Spleen (tissue), 11 donors: ENCODE measurements around the gene CHRM3. TPM values are rescaled to one million over a fixed set of nuclear protein-coding genes. Genes with fewer than 3 reads are reported as not detected.

Source experiments
- DNase-seq: peaks from one replicate; pipeline ENCODE4 v3.0.0-alpha.2; 2020
- H3K27ac ChIP-seq, 8 donors: fragments of 200-600 bp; sonication (generic) in 7 of 8; 1 replicate in 4 of 8; 2 replicates in 4 of 8; pipeline versions ENCODE4 v1.5.0 to v1.8.0; 2016 to 2021; ENCODE audit warnings: inconsistent platforms in 4 of 8, mild to moderate bottlenecking in 4 of 8, moderate library complexity in 1 of 8
- H3K27me3 ChIP-seq, 7 donors: fragments of 200-600 bp; sonication (generic) in 6 of 7; replicated peaks in 1 of 7; 1 replicate in 4 of 7; 2 replicates in 3 of 7; pipeline versions ENCODE4 v1.5.0 to v1.8.0; 2016 to 2021; ENCODE audit warnings: inconsistent platforms in 3 of 7, mild to moderate bottlenecking in 1 of 7
- H3K36me3 ChIP-seq, 6 donors: fragments of 200-600 bp; sonication (generic) in 5 of 6; 1 replicate in 4 of 6; 2 replicates in 2 of 6; pipeline versions ENCODE4 v1.5.0 to v1.8.0; 2016 to 2021; ENCODE audit warnings: inconsistent platforms in 2 of 6
- H3K4me1 ChIP-seq, 6 donors: fragments of 200-600 bp; sonication (generic) in 5 of 6; 1 replicate in 3 of 6; 2 replicates in 3 of 6; pipeline versions ENCODE4 v1.5.0 to v1.8.0; 2016 to 2021; ENCODE audit warnings: inconsistent platforms in 3 of 6
- H3K4me3 ChIP-seq, 8 donors: fragments of 200-600 bp; sonication (generic) in 7 of 8; 1 replicate in 4 of 8; 2 replicates in 4 of 8; pipeline versions ENCODE4 v1.5.0 to v1.8.0; 2016 to 2021; ENCODE audit warnings: inconsistent platforms in 4 of 8, mild to moderate bottlenecking in 4 of 8, moderate library complexity in 2 of 8
- H3K9me3 ChIP-seq, 8 donors: fragments of 200-600 bp; sonication (generic) in 7 of 8; 1 replicate in 4 of 8; 2 replicates in 4 of 8; pipeline versions ENCODE4 v1.5.0 to v1.8.0; 2016 to 2021; ENCODE audit warnings: inconsistent platforms in 4 of 8
- POLR2A ChIP-seq, 3 donors: fragments of 450-650 bp; IDR thresholded peaks; one replicate each; pipeline ENCODE4 v1.5.1; 2017; ENCODE audit warnings: antibody characterized with exemption in 3 of 3, mild to moderate bottlenecking in 1 of 3
- POLR2AphosphoS5 ChIP-seq, 3 donors: sonication (generic); formaldehyde crosslinking; IDR thresholded peaks; one replicate each; pipeline ENCODE4 v1.5.1; 2017; ENCODE audit warnings: antibody characterized with exemption in 3 of 3
- WGBS, 5 donors: extraction: QIAGEN DNeasy Blood & Tissue Kit in 3 of 5; methylation state at CpG; one replicate each; pipeline versions ENCODE4 v1.1.5 to v1.1.7; 2013 to 2018; 5-methylcytosine and 5-hydroxymethylcytosine counted together
- intact Hi-C: fragments of 100-400 bp; cut with DNase I; formaldehyde crosslinking; loops from one replicate; pipeline ENCODE4 v1.15.0; 2023; ENCODE audit warnings: low total_unique reads
- polyA plus RNA-seq, 3 donors: library from polyadenylated mRNA; stranded (reverse); fragments of 200-250 nt; gene quantifications; one replicate each; pipeline ENCODE4 v1.2.1, GENCODE V29; 2013
- total RNA-seq, 7 donors: library from RNA; depleted of rRNA in 3 of 7; stranded (reverse); fragments of >200 nt in 3 of 7; fragmentation: NEBNext Ultra II Directional in 4 of 7; extraction: Animal tissue kit (Norgen Biotek cat#: 25700) in 4 of 7; gene quantifications; one replicate each; pipeline versions ENCODE4 v1.1.0 to v1.2.1, GENCODE V29; 2016 to 2021
- TF ChIP-seq, protein P1 (sequence below), 11 experiments: fragments of 200-600 bp in 7 of 11; fragments of 450-650 bp in 4 of 11; sonication (generic) in 4 of 11; IDR thresholded peaks in 8 of 11; conservative IDR thresholded peaks in 3 of 11; 1 replicate in 7 of 11; 2 replicates in 4 of 11; pipeline versions ENCODE4 v1.4.0 to v1.8.0; 2016 to 2021; ENCODE audit warnings: antibody characterized with exemption in 11 of 11, inconsistent platforms in 4 of 11, mild to moderate bottlenecking in 1 of 11
- donor health status: healthy with polysubstance abuse.
- donor health status: DM: no; HTN: no; CAD: no; lungs with moderate emphysema.
- donor health status: DM: no; HTN: no; CAD: no.
- donor health status: Bipolar disorder and iron deficiency.
- donor health status: healthy.
- donor health status: DM: no; HTN: no; CAD: no.
- donor health status: DM: yes; HTN: yes; CAD: no.

CHRM3 gene
- total and polyA plus RNA-seq, 10 donors = 0.13 to 12.5 (median 3.0) TPM

DNA sequence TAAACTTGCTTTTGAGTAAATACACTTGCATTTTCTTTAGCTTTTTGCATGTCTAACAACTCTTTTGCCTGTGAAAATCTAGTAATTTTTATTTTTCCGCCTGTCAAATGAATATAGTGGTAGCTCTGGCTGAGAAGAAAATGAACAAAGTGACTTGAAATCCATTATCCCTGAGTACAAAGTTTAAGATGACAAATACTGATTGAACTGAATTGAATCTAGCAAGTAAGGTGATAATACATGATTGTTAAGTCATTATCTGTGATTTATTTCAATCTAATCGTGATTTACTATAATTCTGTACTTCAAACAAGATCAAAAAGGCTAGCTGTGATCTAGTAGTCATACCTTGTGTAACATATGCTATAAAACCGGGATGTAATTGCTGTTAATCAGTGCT is 42.8 kb downstream of the CHRM3 start:
- intact Hi-C loops = no loop called here
- TF ChIP-seq POLR2AphosphoS5 (IDR thresholded peaks at IDR 0.05) = no peak
- TF ChIP-seq, protein P1, sequence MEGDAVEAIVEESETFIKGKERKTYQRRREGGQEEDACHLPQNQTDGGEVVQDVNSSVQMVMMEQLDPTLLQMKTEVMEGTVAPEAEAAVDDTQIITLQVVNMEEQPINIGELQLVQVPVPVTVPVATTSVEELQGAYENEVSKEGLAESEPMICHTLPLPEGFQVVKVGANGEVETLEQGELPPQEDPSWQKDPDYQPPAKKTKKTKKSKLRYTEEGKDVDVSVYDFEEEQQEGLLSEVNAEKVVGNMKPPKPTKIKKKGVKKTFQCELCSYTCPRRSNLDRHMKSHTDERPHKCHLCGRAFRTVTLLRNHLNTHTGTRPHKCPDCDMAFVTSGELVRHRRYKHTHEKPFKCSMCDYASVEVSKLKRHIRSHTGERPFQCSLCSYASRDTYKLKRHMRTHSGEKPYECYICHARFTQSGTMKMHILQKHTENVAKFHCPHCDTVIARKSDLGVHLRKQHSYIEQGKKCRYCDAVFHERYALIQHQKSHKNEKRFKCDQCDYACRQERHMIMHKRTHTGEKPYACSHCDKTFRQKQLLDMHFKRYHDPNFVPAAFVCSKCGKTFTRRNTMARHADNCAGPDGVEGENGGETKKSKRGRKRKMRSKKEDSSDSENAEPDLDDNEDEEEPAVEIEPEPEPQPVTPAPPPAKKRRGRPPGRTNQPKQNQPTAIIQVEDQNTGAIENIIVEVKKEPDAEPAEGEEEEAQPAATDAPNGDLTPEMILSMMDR (IDR thresholded peaks at IDR 0.05 in 8 of 11, conservative IDR thresholded peaks at IDR 0.05 in 3 of 11) = no peak
- no peak for TF ChIP-seq POLR2A (IDR thresholded peaks at IDR 0.05)
- WGBS, 5 donors = 69 to 91% (median 80%) methylated on average over 3 of the region's 3 CpGs

DNA sequence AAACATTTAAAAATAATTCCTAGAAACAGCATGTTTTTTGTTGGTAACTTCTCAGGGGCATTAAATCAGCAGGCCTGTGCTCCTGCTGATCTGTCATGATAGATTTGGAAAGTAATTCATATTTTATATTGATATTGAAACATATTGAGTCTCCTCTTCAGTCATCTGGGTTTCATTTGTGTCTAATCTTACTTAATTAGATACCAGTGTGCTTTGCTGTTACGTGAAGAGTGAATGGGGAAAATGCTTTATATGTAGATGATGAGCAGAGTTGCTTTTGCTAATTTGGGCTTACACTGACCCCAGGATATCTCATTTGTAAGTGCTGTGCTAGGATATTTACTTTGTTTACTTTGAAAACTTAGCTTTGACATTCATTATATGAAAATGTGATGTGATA is 45.9 kb downstream of the CHRM3 start:
- whole genome bisulfite sequencing, 5 donors = 76 to 94% (median 82%) methylated on average over 1 of the region's 1 CpG
- H3K4me1 ChIP-seq = no peaks in the 10 kb centered on the region
- TF ChIP-seq POLR2AphosphoS5 (IDR thresholded peaks at IDR 0.05) = no peak
- no peak for TF ChIP-seq POLR2A (IDR thresholded peaks at IDR 0.05)
- TF ChIP-seq, protein P1 (IDR thresholded peaks at IDR 0.05 in 8 of 11, conservative IDR thresholded peaks at IDR 0.05 in 3 of 11) = no peak
- H3K27me3 ChIP-seq = no peaks in the 10 kb centered on the region
- no peak overlapping the region for H3K27ac ChIP-seq
- no peak for DNase-seq
- intact Hi-C loops = no loop called here
- no peaks in the 10 kb centered on the region for H3K9me3 ChIP-seq
- H3K4me3 ChIP-seq = no peak overlapping the region
- no peaks in the 10 kb centered on the region for H3K36me3 ChIP-seq

More for the DNA sequence above, 42.8 kb downstream of the CHRM3 start:
- DNase-seq = no peak
- Histone ChIP-seq H3K27me3 (no peaks in the 10 kb centered on the region), H3K9me3 (no peaks in the 10 kb centered on the region), H3K27ac (no peak overlapping the region), H3K36me3 (no peaks in the 10 kb centered on the region), H3K4me3 (no peak overlapping the region), H3K4me1 (no peaks in the 10 kb centered on the region)

DNA sequence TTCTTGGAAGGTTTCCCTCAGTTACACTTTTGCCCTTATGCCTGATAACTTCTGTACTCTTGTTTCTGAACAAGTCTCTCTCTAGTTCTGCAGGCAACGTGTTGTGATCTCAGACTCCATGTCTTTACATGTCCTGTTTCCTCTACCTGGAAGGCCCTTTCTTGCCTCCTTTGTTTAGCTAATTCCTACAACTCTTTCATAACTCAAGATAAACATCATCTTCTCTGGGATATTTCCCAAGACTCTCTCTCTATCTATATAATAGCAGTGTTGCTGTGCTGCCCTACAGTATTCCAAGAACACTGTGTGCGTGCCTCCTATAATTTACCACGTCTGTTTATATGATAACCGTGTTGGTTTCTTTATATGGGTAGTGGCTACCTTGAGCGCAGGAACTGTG is 47.8 kb downstream of the CHRM3 start:
- no peak overlapping the region for H3K4me3 ChIP-seq
- no peaks in the 10 kb centered on the region for H3K27me3 ChIP-seq
- H3K36me3 ChIP-seq = no peaks in the 10 kb centered on the region
- WGBS, 5 donors = 87 to 95% (median 90%) methylated on average over 5 of the region's 5 CpGs
- no peaks in the 10 kb centered on the region for H3K9me3 ChIP-seq
- no peaks in the 10 kb centered on the region for H3K4me1 ChIP-seq
- no peak for TF ChIP-seq POLR2A (IDR thresholded peaks at IDR 0.05)
- TF ChIP-seq, protein P1 (IDR thresholded peaks at IDR 0.05 in 8 of 11, conservative IDR thresholded peaks at IDR 0.05 in 3 of 11) = no peak
- no peak for TF ChIP-seq POLR2AphosphoS5 (IDR thresholded peaks at IDR 0.05)
- DNase-seq = no peak
- intact Hi-C loops = no loop called here
- no peak overlapping the region for H3K27ac ChIP-seq
